ENCODE data around the gene BRF1. TPM values are rescaled to one million over a fixed set of nuclear protein-coding genes. Genes with fewer than 3 reads are reported as not detected.

Gene BRF1
- total and polyA plus RNA-seq, 9 donors, result 20.4 to 47.3 (median 37.1) TPM

DNA sequence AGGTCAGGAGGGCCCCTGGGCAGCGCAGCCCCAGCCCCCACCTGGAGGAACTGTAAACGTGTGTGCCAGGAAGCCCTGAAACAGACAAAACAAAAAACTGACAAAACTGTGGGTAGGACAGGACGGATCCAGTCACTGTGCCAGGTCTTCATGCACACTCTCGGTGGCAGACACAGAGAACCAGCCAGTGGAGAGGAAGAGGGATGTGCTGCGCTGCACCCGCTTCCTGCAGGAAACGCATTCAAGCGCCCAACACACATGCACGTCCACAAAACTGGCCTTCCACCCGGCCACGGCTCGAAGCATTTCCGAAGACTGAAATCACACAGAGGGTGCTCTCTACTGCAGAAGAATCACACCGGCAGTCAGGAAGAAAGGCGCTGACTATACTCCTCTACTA, 16.9 kb downstream of the BRF1 start:
- intact Hi-C loops (cut with DNase I), result loop anchor here in 2 of 4 donors (5.0 to 10.0 kb wide), 2 partner anchors 79 to 82 kb away; no protein-coding TSS in a partner anchor

DNA sequence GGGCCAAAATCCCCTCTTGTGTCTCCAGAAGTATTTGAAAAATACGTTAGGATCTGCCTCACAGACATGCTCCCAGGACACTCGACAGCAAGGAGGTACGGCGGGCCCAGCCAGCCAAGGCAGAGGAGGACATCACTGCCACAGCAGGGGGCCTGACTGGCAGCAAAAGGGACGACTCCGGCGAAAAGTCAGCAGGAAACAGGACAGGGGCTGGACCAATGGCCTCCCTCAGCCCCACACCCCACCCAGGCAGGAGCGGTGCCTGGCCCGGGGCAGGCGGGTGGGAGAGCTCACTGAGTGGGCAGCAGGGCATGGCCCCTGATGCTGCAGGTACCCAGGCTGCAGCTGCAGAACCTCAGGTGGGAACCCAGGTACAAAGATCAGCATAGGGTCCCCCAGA, 17.8 kb downstream of the BRF1 start:
- Histone ChIP-seq H3K4me1 (ENCODE audit: insufficient read depth) (peaks cover 2% of the 10 kb centered on the region), H3K36me3 (no peaks in the 10 kb centered on the region), H3K9me3 (no peaks in the 10 kb centered on the region), H3K27me3 (no peaks in the 10 kb centered on the region), H3K27ac (no peak overlapping the region), H3K4me3 (no peak overlapping the region)
- TF ChIP-seq POLR2A (IDR thresholded peaks at IDR 0.05) (no peak), EP300 (IDR thresholded peaks at IDR 0.05) (no peak)
- TF ChIP-seq, protein P1, sequence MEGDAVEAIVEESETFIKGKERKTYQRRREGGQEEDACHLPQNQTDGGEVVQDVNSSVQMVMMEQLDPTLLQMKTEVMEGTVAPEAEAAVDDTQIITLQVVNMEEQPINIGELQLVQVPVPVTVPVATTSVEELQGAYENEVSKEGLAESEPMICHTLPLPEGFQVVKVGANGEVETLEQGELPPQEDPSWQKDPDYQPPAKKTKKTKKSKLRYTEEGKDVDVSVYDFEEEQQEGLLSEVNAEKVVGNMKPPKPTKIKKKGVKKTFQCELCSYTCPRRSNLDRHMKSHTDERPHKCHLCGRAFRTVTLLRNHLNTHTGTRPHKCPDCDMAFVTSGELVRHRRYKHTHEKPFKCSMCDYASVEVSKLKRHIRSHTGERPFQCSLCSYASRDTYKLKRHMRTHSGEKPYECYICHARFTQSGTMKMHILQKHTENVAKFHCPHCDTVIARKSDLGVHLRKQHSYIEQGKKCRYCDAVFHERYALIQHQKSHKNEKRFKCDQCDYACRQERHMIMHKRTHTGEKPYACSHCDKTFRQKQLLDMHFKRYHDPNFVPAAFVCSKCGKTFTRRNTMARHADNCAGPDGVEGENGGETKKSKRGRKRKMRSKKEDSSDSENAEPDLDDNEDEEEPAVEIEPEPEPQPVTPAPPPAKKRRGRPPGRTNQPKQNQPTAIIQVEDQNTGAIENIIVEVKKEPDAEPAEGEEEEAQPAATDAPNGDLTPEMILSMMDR (IDR thresholded peaks at IDR 0.05), result no peak
- DNase-seq, result no peak
- intact Hi-C loops (cut with DNase I), result loop anchor here in 2 of 4 donors (5.0 to 10.0 kb wide), 2 partner anchors 78 to 81 kb away; no protein-coding TSS in a partner anchor
- 76 to 77% (median 77%) methylated on average over 10 of the region's 10 CpGs for WGBS, 3 donors

More for the DNA sequence above, 16.9 kb downstream of the BRF1 start:
- Histone ChIP-seq H3K4me1 (ENCODE audit: insufficient read depth) (peaks cover 2% of the 10 kb centered on the region), H3K36me3 (no peaks in the 10 kb centered on the region), H3K27me3 (no peaks in the 10 kb centered on the region), H3K4me3 (no peak overlapping the region), H3K27ac (no peak overlapping the region), H3K9me3 (no peaks in the 10 kb centered on the region)
- 79 to 84% (median 83%) methylated on average over 15 of the region's 15 CpGs for WGBS, 3 donors
- DNase-seq, result no peak
- TF ChIP-seq EP300 (IDR thresholded peaks at IDR 0.05) (no peak), POLR2A (IDR thresholded peaks at IDR 0.05) (no peak)
- TF ChIP-seq, protein P1 (IDR thresholded peaks at IDR 0.05), result no peak

DNA sequence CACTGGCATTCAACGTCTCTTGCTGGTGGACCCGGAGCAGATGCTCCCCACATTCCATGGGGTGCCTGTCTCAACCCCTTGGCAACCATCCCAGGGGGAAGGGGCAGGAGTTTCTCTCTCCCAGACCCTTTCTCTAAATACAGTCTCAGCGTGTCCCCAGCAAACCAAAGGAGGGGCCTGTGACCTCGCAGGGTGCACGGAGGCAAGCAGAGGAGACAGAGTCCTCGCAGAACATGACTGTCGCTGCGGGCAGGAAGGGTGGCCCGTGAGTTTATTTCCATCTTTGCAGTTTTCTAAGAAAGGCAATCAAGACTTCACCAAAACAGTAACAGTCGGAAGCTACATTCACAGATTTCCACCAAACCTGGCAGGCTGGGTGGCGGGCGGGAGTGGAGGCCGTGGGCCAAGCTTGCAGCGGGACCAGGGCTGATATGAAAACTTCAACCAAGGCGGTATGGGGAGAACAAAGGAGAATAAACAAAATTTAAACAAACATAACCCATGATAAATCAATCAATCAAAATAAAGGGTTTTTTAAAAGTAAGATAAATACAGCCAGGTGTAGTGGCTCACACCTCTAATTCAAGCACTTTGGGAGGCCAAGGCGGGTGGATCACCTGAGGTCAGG, 18.6 kb downstream of the BRF1 start:
- Histone ChIP-seq H3K27ac (no peak overlapping the region), H3K27me3 (no peaks in the 10 kb centered on the region), H3K4me3 (no peak overlapping the region), H3K36me3 (no peaks in the 10 kb centered on the region), H3K9me3 (no peaks in the 10 kb centered on the region), H3K4me1 (ENCODE audit: insufficient read depth) (peaks cover 2% of the 10 kb centered on the region)
- DNase-seq, result no peak
- TF ChIP-seq POLR2A (IDR thresholded peaks at IDR 0.05), result no peak
- no peak for TF ChIP-seq EP300 (IDR thresholded peaks at IDR 0.05)
- TF ChIP-seq, protein P1 (IDR thresholded peaks at IDR 0.05), result no peak
- WGBS, 3 donors, result 66 to 68% (median 66%) methylated on average over 16 of the region's 16 CpGs
- intact Hi-C loops (cut with DNase I), result loop anchor here in 2 of 4 donors (5.0 to 10.0 kb wide), 2 partner anchors 77 to 80 kb away; no protein-coding TSS in a partner anchor

DNA sequence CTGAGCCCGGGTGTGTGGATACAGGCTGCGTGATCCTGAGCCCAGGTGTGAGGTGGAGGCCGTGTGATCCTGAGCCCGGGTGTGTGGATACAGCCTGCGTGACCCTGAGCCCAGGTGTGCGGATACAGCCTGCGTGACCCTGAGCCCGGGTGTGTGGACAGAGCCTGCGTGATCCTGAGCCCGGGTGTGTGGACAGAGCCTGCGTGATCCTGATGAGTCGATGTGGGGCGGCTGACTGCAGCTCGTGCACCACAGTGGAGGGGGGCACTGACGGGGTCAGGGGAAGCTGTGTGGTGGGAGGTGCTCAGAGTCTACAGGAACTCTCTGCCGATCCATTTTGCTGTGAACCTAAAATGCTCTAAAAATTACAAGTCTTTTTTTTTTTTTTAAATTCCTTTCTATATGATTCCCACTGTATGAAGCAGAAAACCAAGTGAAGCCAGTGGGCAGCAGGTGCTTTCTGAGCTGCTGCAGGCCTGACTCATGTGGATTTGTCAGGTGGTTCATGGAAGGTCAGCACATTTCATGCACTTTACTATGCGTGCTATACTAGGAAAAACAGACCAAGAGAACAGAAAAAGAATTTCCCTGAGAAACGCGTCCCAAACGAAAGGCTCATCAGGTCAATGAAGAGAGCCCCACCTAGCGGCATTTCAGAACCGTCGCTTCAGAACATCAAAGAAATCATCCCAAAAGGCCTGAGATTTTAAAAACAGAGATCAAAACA, 19.3 kb downstream of the BRF1 start:
- WGBS, 3 donors, result 58 to 62% (median 59%) methylated on average over 23 of the region's 23 CpGs
- no peak for DNase-seq
- intact Hi-C loops (cut with DNase I), result loop anchor here in 2 of 4 donors (5.0 to 10.0 kb wide), 2 partner anchors 77 to 79 kb away; no protein-coding TSS in a partner anchor

More for the DNA sequence above, 19.3 kb downstream of the BRF1 start:
- no peaks in the 10 kb centered on the region for H3K27me3 ChIP-seq
- no peaks in the 10 kb centered on the region for H3K9me3 ChIP-seq
- peaks cover 2% of the 10 kb centered on the region for H3K4me1 ChIP-seq (ENCODE audit: insufficient read depth)
- H3K36me3 ChIP-seq, result no peaks in the 10 kb centered on the region
- TF ChIP-seq POLR2A (IDR thresholded peaks at IDR 0.05), result no peak
- TF ChIP-seq, protein P1 (IDR thresholded peaks at IDR 0.05), result peak in 2 of 3 donors; percentile 23 to 34
- no peak overlapping the region for H3K27ac ChIP-seq
- H3K4me3 ChIP-seq, result no peak overlapping the region

All from ovary (tissue), 9 donors.